ENCODE measurements around the gene TBXAS1.

The TBXAS1 gene

GRCh38 chr7:139829025-139829774 lies at the start of gene TBXAS1:
TSS of gene TBXAS1 (plus strand) at chr7:139829264. CDS start at chr7:139829391, 127 bp downstream.
- no peak for DNase-seq

GRCh38 chr7:139782932-139783331 lies 46.1 kb upstream of the TBXAS1 start:
- DNase-seq = no peak

GRCh38 chr7:139783647-139784385 lies 45.2 kb upstream of the TBXAS1 start:
- no peak for DNase-seq

- DNase-seq = no peak
Measured at GRCh38 chr7:139784648-139785047, 44.4 kb upstream of the TBXAS1 start.

- DNase-seq = no peak
Measured at GRCh38 chr7:139791316-139791715, 37.7 kb upstream of the TBXAS1 start.

GRCh38 chr7:139797607-139798006 lies 31.5 kb upstream of the TBXAS1 start:
- no peak for DNase-seq

GRCh38 chr7:139798221-139798620 lies 30.8 kb upstream of the TBXAS1 start:
- DNase-seq = no peak

- no peak for DNase-seq
Measured at GRCh38 chr7:139798892-139799291, 30.2 kb upstream of the TBXAS1 start.

GRCh38 chr7:139799586-139799985 lies 29.5 kb upstream of the TBXAS1 start:
- no peak for DNase-seq

- no peak for DNase-seq
Measured at GRCh38 chr7:139804571-139804970, 24.5 kb upstream of the TBXAS1 start.

- no peak for DNase-seq
Measured at GRCh38 chr7:139807009-139807408, 22.1 kb upstream of the TBXAS1 start.

- no peak for DNase-seq
Measured at GRCh38 chr7:139808427-139808826, 20.6 kb upstream of the TBXAS1 start.

- DNase-seq = no peak
Measured at GRCh38 chr7:139808846-139809442, 20.1 kb upstream of the TBXAS1 start.

GRCh38 chr7:139811066-139811465 lies 18.0 kb upstream of the TBXAS1 start:
- no peak for DNase-seq

GRCh38 chr7:139813151-139813550 lies 15.9 kb upstream of the TBXAS1 start:
- DNase-seq = no peak

- DNase-seq = no peak
Measured at GRCh38 chr7:139813689-139814088, 15.4 kb upstream of the TBXAS1 start.

GRCh38 chr7:139817249-139817648 lies 11.8 kb upstream of the TBXAS1 start:
- DNase-seq = no peak

- DNase-seq = no peak
Measured at GRCh38 chr7:139820089-139820488, 9.0 kb upstream of the TBXAS1 start.

GRCh38 chr7:139821349-139822105 lies 7.5 kb upstream of the TBXAS1 start:
- no peak for DNase-seq

GRCh38 chr7:139822855-139823254 lies 6.2 kb upstream of the TBXAS1 start:
- no peak for DNase-seq

- no peak for DNase-seq
Measured at GRCh38 chr7:139823959-139824521, 5.0 kb upstream of the TBXAS1 start.

- DNase-seq = no peak
Measured at GRCh38 chr7:139825666-139826290, 3.3 kb upstream of the TBXAS1 start.
